Activated CD4-positive, alpha-beta memory T cell treated with anti-CD3 and anti-CD28 coated beads, Interleukin-2, amount 10 ng/mL, durations not matched to agents 7 days and 5 days (primary cell): ENCODE results near the gene CLPTM1L. TPM values are rescaled to one million over a fixed set of nuclear protein-coding genes. Genes with fewer than 3 reads are reported as not detected.

Experiments used
- CTCF ChIA-PET: fragments of 350-600 bp; sonication (Branson Sonifier 250); formaldehyde crosslinking; loops from one replicate; lab custom pipeline; 2021; ENCODE audit warnings: antibody characterized with exemption, inconsistent platforms; lab: Charles Lee
- POLR2A ChIA-PET: fragments of 350-600 bp; sonication (Branson Sonifier 250); formaldehyde crosslinking; loops from one replicate; lab custom pipeline; 2021; ENCODE audit warnings: antibody characterized with exemption; lab: Charles Lee
- DNase-seq: peaks from one replicate; pipeline ENCODE4 v3.0.0-alpha.2; 2020
- H3K27ac Mint-ChIP-seq: one replicate; pipeline ENCODE4 v1.8.0; 2021; ENCODE audit warnings: mild to moderate bottlenecking, mixed read lengths
- H3K27me3 Mint-ChIP-seq: one replicate; pipeline ENCODE4 v1.8.0; 2021; ENCODE audit warnings: mixed read lengths
- H3K36me3 Mint-ChIP-seq: one replicate; pipeline ENCODE4 v1.8.0; 2021; ENCODE audit warnings: low read depth, mixed read lengths
- H3K4me1 Mint-ChIP-seq: one replicate; pipeline ENCODE4 v1.8.0; 2021; ENCODE audit warnings: mixed read lengths
- H3K4me3 Mint-ChIP-seq: one replicate; pipeline ENCODE4 v1.8.0; 2021; ENCODE audit warnings: mild to moderate bottlenecking, mixed read lengths
- H3K9me3 Mint-ChIP-seq: one replicate; pipeline ENCODE4 v1.8.0; 2021; ENCODE audit warnings: mixed read lengths
- total RNA-seq, 2 experiments: library from RNA; stranded (reverse); gene quantifications; one replicate each; pipeline ENCODE4 v1.2.3, GENCODE V29; 2021

The CLPTM1L gene
- total RNA-seq, 2 experiments from 2014 or later: 99.7 to 101 TPM

DNA sequence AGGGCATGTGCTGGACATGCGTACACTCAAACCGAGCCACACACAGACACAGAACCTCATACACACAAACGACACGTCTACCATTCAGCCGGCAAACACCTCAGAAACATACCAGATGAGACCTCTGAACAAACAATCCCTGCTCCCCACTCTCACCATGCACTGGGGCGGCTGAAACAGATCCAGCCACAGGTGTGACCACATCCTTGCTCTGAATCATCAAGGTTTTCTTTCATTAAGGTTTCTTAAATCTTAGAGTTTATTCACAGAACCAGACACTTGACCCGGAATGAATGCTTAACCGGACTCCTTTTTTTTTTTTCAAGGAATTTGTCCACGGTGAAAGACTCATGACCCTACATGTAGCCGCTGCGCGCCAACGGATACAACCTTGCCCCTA is 76.2 kb downstream of the CLPTM1L start:
- ChIA-PET POLR2A (no interaction called here), CTCF (interaction anchor here (0.9 kb wide), 1 partner anchor 44 kb away, joined by 3 read pairs; no protein-coding TSS in a partner anchor)
- peaks cover 4% of the 10 kb centered on the region for H3K27me3 Mint-ChIP-seq
- H3K36me3 Mint-ChIP-seq: peaks cover 3% of the 10 kb centered on the region
- H3K4me1 Mint-ChIP-seq: peaks cover 14% of the 10 kb centered on the region
- H3K9me3 Mint-ChIP-seq: no peaks in the 10 kb centered on the region
- H3K27ac Mint-ChIP-seq: no peak overlapping the region
- DNase-seq: peak; percentile 65
- H3K4me3 Mint-ChIP-seq: no peak overlapping the region

GRCh38 chr5:1268056-1268455 is 76.8 kb downstream of the CLPTM1L start:
- ChIA-PET CTCF (no interaction called here), POLR2A (no interaction called here)
- H3K36me3 Mint-ChIP-seq: peaks cover 3% of the 10 kb centered on the region
- DNase-seq: no peak
- H3K27ac Mint-ChIP-seq: no peak overlapping the region
- H3K4me1 Mint-ChIP-seq: peaks cover 14% of the 10 kb centered on the region
- no peaks in the 10 kb centered on the region for H3K9me3 Mint-ChIP-seq
- H3K27me3 Mint-ChIP-seq: peaks cover 4% of the 10 kb centered on the region
- H3K4me3 Mint-ChIP-seq: no peak overlapping the region

Other genes starting within 250 kb of the CLPTM1L start
- 10 to 100 TPM; 32.6 to 34.2 TPM for gene SLC12A7, start 233.0 kb downstream of the CLPTM1L start, total RNA-seq
- gene SLC6A19, start 143.5 kb downstream of the CLPTM1L start, total RNA-seq: not detected
- not detected for gene SLC6A18, start 119.7 kb downstream of the CLPTM1L start, total RNA-seq
- 1 to 10 TPM; 2.1 to 2.2 TPM for gene TERT, start 50.0 kb downstream of the CLPTM1L start, total RNA-seq
- gene SLC6A3, start 100.3 kb upstream of the CLPTM1L start, total RNA-seq: not detected
- gene LPCAT1, start 178.9 kb upstream of the CLPTM1L start, total RNA-seq: 10 to 100 TPM; 68.7 to 71.4 TPM